HG03558 (cell line): ENCODE results near the gene MED22.
"Not testable (repeated sequence)": the region's sequence is repeated elsewhere in the genome, so short reads cannot be mapped to it uniquely, and the experiment has no call there.

Source experiments
- ATAC-seq: cut with Tn5 transposase; IDR thresholded peaks from one replicate; pipeline ENCODE4 v1.9.1; 2021; ENCODE audit warnings: moderate number of reproducible peaks; ENCODE audit not compliant: unreplicated experiment; ENCODE audit errors: extremely low read depth

MED22 gene

GRCh38 chr9:133317551-133317950, 30.4 kb downstream of the MED22 start:
- not testable (repeated sequence) for ATAC-seq

- no peak for ATAC-seq
Observed at GRCh38 chr9:133315997-133316396, 31.9 kb downstream of the MED22 start.

- ATAC-seq, result no peak
Observed at GRCh38 chr9:133309608-133310007, 38.3 kb downstream of the MED22 start.

GRCh38 chr9:133307301-133307700, 40.6 kb downstream of the MED22 start:
- ATAC-seq, result no peak

GRCh38 chr9:133306242-133307204, 41.4 kb downstream of the MED22 start:
- no peak for ATAC-seq

GRCh38 chr9:133305731-133306130, 42.2 kb downstream of the MED22 start:
- ATAC-seq, result no peak

GRCh38 chr9:133304477-133305377, 43.2 kb downstream of the MED22 start:
- no peak for ATAC-seq

GRCh38 chr9:133304158-133304470, 43.8 kb downstream of the MED22 start:
- ATAC-seq, result no peak

- ATAC-seq, result no peak
Observed at GRCh38 chr9:133303266-133304157, 44.4 kb downstream of the MED22 start.

- ATAC-seq, result no peak
Observed at GRCh38 chr9:133301253-133302230, 46.4 kb downstream of the MED22 start.

GRCh38 chr9:133299996-133300395, 47.9 kb downstream of the MED22 start:
- ATAC-seq, result not testable (repeated sequence)

- no peak for ATAC-seq
Observed at GRCh38 chr9:133294257-133294656, 53.7 kb downstream of the MED22 start.

- ATAC-seq, result no peak
Observed at GRCh38 chr9:133290751-133291302, 57.1 kb downstream of the MED22 start.
